SHP77 treated with DMSO at 0.1 percent for 48 hours (cell line): ENCODE results near the gene C5orf63.
A peak's percentile ranks its signal among the peaks of the same experiment; 100 is the strongest.

ENCODE experiments used
- DNase-seq: peaks from one replicate; lab custom pipeline; 2025; lab: John Stamatoyannopoulos, UW

The C5orf63 gene

GRCh38 chr5:127072861-127073846 is at the start of gene C5orf63:
Gene C5orf63, minus strand, starts transcription at chr5:127073502. Its CDS starts 14,507 bp downstream, at chr5:127058995.
- DNase-seq, result no peak

- DNase-seq, result no peak
Measured at GRCh38 chr5:127112347-127112864, 39.1 kb upstream of the C5orf63 start.

- DNase-seq, result no peak
Measured at GRCh38 chr5:127111112-127111511, 37.8 kb upstream of the C5orf63 start.

- peak; percentile 26 for DNase-seq
Measured at GRCh38 chr5:127108624-127109260, 35.4 kb upstream of the C5orf63 start.

GRCh38 chr5:127101935-127102334 is 28.6 kb upstream of the C5orf63 start:
- DNase-seq, result no peak

GRCh38 chr5:127101533-127101932 is 28.2 kb upstream of the C5orf63 start:
- no peak for DNase-seq

- no peak for DNase-seq
Measured at GRCh38 chr5:127098241-127098640, 24.9 kb upstream of the C5orf63 start.

GRCh38 chr5:127097278-127097677 is 24.0 kb upstream of the C5orf63 start:
- DNase-seq, result no peak

- DNase-seq, result no peak
Measured at GRCh38 chr5:127096328-127096993, 23.2 kb upstream of the C5orf63 start.

GRCh38 chr5:127094161-127094814 is 21.0 kb upstream of the C5orf63 start:
- DNase-seq, result no peak

- no peak for DNase-seq
Measured at GRCh38 chr5:127092690-127093089, 19.4 kb upstream of the C5orf63 start.

- no peak for DNase-seq
Measured at GRCh38 chr5:127089191-127089590, 15.9 kb upstream of the C5orf63 start.

- DNase-seq, result no peak
Measured at GRCh38 chr5:127088251-127088650, 14.9 kb upstream of the C5orf63 start.

GRCh38 chr5:127086589-127086988 is 13.3 kb upstream of the C5orf63 start:
- DNase-seq, result no peak

- DNase-seq, result no peak
Measured at GRCh38 chr5:127085796-127086195, 12.5 kb upstream of the C5orf63 start.

- no peak for DNase-seq
Measured at GRCh38 chr5:127085371-127085770, 12.1 kb upstream of the C5orf63 start.

- no peak for DNase-seq
Measured at GRCh38 chr5:127084656-127085055, 11.4 kb upstream of the C5orf63 start.

GRCh38 chr5:127083711-127084110 is 10.4 kb upstream of the C5orf63 start:
- no peak for DNase-seq

GRCh38 chr5:127079994-127080491 is 6.7 kb upstream of the C5orf63 start:
- DNase-seq, result peak; percentile 7

- DNase-seq, result no peak
Measured at GRCh38 chr5:127077366-127077765, 4.1 kb upstream of the C5orf63 start.

- DNase-seq, result no peak
Measured at GRCh38 chr5:127076315-127077129, 3.2 kb upstream of the C5orf63 start.
